ENCODE data around the gene CIART.

DNA sequence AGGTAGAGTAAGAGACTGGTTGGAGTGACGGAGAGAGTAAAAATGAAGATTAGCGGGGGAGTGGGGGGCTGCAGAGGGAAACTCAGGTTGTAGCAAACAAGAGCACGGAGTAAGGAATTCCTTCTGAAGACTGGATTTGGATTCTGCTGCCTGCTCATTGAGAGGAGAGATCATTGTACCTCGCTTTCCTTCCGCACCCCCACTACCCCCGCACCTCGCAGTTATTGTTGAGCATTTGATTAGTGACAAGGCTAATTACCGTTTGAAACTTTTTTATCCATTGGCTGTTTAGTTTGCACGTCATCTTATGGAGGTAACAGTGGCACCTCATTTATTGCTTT is 39.4 kb downstream of the CIART start:
- TF ChIP-seq, protein P1, sequence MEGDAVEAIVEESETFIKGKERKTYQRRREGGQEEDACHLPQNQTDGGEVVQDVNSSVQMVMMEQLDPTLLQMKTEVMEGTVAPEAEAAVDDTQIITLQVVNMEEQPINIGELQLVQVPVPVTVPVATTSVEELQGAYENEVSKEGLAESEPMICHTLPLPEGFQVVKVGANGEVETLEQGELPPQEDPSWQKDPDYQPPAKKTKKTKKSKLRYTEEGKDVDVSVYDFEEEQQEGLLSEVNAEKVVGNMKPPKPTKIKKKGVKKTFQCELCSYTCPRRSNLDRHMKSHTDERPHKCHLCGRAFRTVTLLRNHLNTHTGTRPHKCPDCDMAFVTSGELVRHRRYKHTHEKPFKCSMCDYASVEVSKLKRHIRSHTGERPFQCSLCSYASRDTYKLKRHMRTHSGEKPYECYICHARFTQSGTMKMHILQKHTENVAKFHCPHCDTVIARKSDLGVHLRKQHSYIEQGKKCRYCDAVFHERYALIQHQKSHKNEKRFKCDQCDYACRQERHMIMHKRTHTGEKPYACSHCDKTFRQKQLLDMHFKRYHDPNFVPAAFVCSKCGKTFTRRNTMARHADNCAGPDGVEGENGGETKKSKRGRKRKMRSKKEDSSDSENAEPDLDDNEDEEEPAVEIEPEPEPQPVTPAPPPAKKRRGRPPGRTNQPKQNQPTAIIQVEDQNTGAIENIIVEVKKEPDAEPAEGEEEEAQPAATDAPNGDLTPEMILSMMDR (IDR thresholded peaks at IDR 0.05): no peak
- TF ChIP-seq TCF7L2 (IDR thresholded peaks at IDR 0.05; ENCODE audit: low read depth, low read length) (no peak), POLR2AphosphoS5 (IDR thresholded peaks at IDR 0.05; ENCODE audit: low read depth, low read length) (no peak)

Measured in Panc1 (cell line).